AG04450 (cell line): ENCODE measurements around the gene NAA80. TPM values are rescaled to one million over a fixed set of nuclear protein-coding genes. Genes with fewer than 3 reads are reported as not detected.

Experiments
- CTCF ChIA-PET: fragments of 300-600, 350-600 bp; formaldehyde crosslinking; extraction: SDS; loops from one replicate; lab custom pipeline; 2022; ENCODE audit warnings: antibody characterized with exemption, inconsistent platforms; lab: Charles Lee
- POLR2A ChIA-PET: fragments of 350-600 bp; formaldehyde crosslinking; extraction: SDS; loops from one replicate; lab custom pipeline; 2021; ENCODE audit warnings: antibody characterized with exemption, inconsistent platforms; lab: Yijun Ruan, JAX
- DNase-seq: peaks from one replicate; pipeline ENCODE4 v3.0.0-alpha.2; 2011; ENCODE audit warnings: low read depth, low spot score
- H3K27ac ChIP-seq: one replicate; pipeline ENCODE4 v1.5.1; 2012; ENCODE audit warnings: low read depth, low read length, control low read depth
- H3K27me3 ChIP-seq: one replicate; pipeline ENCODE4 v1.6.0; 2012; ENCODE audit warnings: low read length; ENCODE audit not compliant: control insufficient read depth, insufficient read depth
- H3K4me3 ChIP-seq: 2 replicates; pipeline ENCODE4 v1.5.1; 2011; ENCODE audit warnings: mild to moderate bottlenecking, low read depth, low read length, control low read depth
- H3K9me3 ChIP-seq: 2 replicates; pipeline ENCODE4 v1.5.1; 2012; ENCODE audit warnings: low read length; ENCODE audit not compliant: control insufficient read depth, insufficient read depth
- CTCF ChIP-seq: IDR thresholded peaks from 2 replicates; pipeline ENCODE4 v1.5.1; 2011; ENCODE audit warnings: low read depth, low read length, control low read depth, inconsistent platforms
- polyA plus RNA-seq: library from polyadenylated mRNA; depleted of rRNA; stranded (reverse); fragments of >200 nt; gene quantifications from 2 replicates; pipeline ENCODE4 v1.2.3, GENCODE V29; 2011; rRNA removed

The NAA80 gene
- polyA plus RNA-seq, 1 experiment = 2.0 TPM

- DNase-seq = no peak
- ChIA-PET POLR2A (interaction anchor here (0.6 to 3.4 kb wide), 4 partner anchors 9 to 24 kb away, joined by 3 to 10 read pairs (median 5); no protein-coding TSS in a partner anchor), CTCF (interaction anchor here (0.5 to 4.2 kb wide), 5 partner anchors 7 to 96 kb away, joined by 3 to 31 read pairs (median 3); no protein-coding TSS in a partner anchor)
- H3K27me3 ChIP-seq = no peaks in the 10 kb centered on the region
- no peak overlapping the region for H3K4me3 ChIP-seq
- no peaks in the 10 kb centered on the region; the same call in 1 of the 2 replicates for H3K9me3 ChIP-seq
- TF ChIP-seq CTCF = no peak
- peak overlapping the region; percentile 11 for H3K27ac ChIP-seq
These were observed 48.7 kb downstream of the NAA80 start for GRCh38 chr3:50250514-50250913.

- Histone ChIP-seq H3K27me3 (no peaks in the 10 kb centered on the region), H3K9me3 (no peaks in the 10 kb centered on the region; the same call in 1 of the 2 replicates), H3K27ac (peak overlapping the region; percentile 11), H3K4me3 (no peak overlapping the region)
- POLR2A ChIA-PET = interaction anchor here (3.4 kb wide), 1 partner anchor 14 kb away, joined by 10 read pairs; no protein-coding TSS in a partner anchor
- no peak for DNase-seq
- TF ChIP-seq CTCF = no peak
- CTCF ChIA-PET = interaction anchor here (4.2 kb wide), 1 partner anchor 10 kb away, joined by 31 read pairs; no protein-coding TSS in a partner anchor
These were observed 49.7 kb downstream of the NAA80 start for GRCh38 chr3:50249457-50249856.

DNA sequence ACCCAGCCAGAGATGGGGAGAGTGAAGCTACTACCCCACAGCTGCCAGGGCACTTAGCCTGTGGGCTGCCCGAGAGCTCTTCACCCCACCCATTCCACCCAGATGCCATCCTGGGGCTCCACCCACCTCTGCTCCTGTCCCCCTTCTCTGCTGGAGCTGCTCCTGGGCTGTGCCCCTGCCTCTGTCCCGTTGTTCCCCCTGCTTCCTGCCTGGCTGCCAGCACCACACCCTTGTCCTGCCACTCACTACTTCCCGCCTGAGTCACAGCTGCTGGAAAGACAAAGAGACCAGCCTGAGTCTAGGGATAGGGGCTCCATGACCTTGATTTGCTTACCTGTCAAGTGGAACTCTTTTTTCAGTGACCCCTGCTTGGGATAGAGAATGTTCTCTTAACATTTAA lies 50.8 kb downstream of the NAA80 start:
- TF ChIP-seq CTCF = no peak
- H3K9me3 ChIP-seq = no peaks in the 10 kb centered on the region; the same call in 1 of the 2 replicates
- no peaks in the 10 kb centered on the region for H3K27me3 ChIP-seq
- ChIA-PET CTCF (interaction anchor here (0.6 to 4.2 kb wide), 6 partner anchors 8 to 56 kb away, joined by 3 to 31 read pairs (median 5); no protein-coding TSS in a partner anchor), POLR2A (interaction anchor here (2.8 kb wide), 1 partner anchor 12 kb away, joined by 24 read pairs; the partner anchor contains the start of gene GNAI2)
- no peak overlapping the region for H3K4me3 ChIP-seq
- no peak overlapping the region for H3K27ac ChIP-seq
- no peak for DNase-seq

- POLR2A ChIA-PET = interaction anchor here (0.8 to 2.8 kb wide), 5 partner anchors 10 to 91 kb away, joined by 3 to 24 read pairs (median 5); partner anchors contain the start of gene GNAI2
- CTCF ChIA-PET = interaction anchor here (0.6 to 1.9 kb wide), 30 partner anchors 8 to 1948 kb away, joined by 3 to 45 read pairs (median 4); partner anchors contain the start of genes GNAI2, GNAT1, HYAL3 and NAA80
- Histone ChIP-seq H3K9me3 (no peaks in the 10 kb centered on the region; the same call in 1 of the 2 replicates), H3K4me3 (peak overlapping the region; percentile 17; the same call in 1 of the 2 replicates), H3K27ac (peak overlapping the region; percentile 91), H3K27me3 (no peaks in the 10 kb centered on the region)
- DNase-seq = no peak
- TF ChIP-seq CTCF = no peak
These were observed 52.7 kb downstream of the NAA80 start for GRCh38 chr3:50246517-50246954.

Other genes starting within 250 kb of the NAA80 start
- gene RBM5, start 210.5 kb downstream of the NAA80 start, polyA plus RNA-seq = 205 and 253 TPM in 2 replicates
- 14.7 and 17.1 TPM in 2 replicates for gene SEMA3F, start 144.1 kb downstream of the NAA80 start, polyA plus RNA-seq
- not detected in 2 replicates for gene GNAT1, start 107.8 kb downstream of the NAA80 start, polyA plus RNA-seq
- gene SLC38A3, start 94.1 kb downstream of the NAA80 start, polyA plus RNA-seq = 0.06 and 0.11 TPM in 2 replicates
- gene GNAI2, start 63.2 kb downstream of the NAA80 start, polyA plus RNA-seq = 603 and 661 TPM in 2 replicates
- gene SEMA3B, start 30.3 kb downstream of the NAA80 start, polyA plus RNA-seq = 22.0 and 24.7 TPM in 2 replicates
- not detected in 2 replicates for gene LSMEM2, start 20.3 kb downstream of the NAA80 start, polyA plus RNA-seq
- gene IFRD2, start 7.0 kb downstream of the NAA80 start, polyA plus RNA-seq = 19.3 and 20.6 TPM in 2 replicates
- 3.0 and 4.7 TPM in 2 replicates for gene HYAL3, start within 50 bp of the NAA80 start, polyA plus RNA-seq
- 0.25 and 0.32 TPM in 2 replicates for gene HYAL1, start 4.2 kb upstream of the NAA80 start, polyA plus RNA-seq
- gene HYAL2, start 23.3 kb upstream of the NAA80 start, polyA plus RNA-seq = 46.6 and 59.7 TPM in 2 replicates
- gene TUSC2, start 28.8 kb upstream of the NAA80 start, polyA plus RNA-seq = 25.3 and 28.1 TPM in 2 replicates
- gene RASSF1, start 41.4 kb upstream of the NAA80 start, polyA plus RNA-seq = 25.1 and 26.5 TPM in 2 replicates
- 0.87 and 1.1 TPM in 2 replicates for gene ZMYND10, start 46.3 kb upstream of the NAA80 start, polyA plus RNA-seq
- 25.6 and 30.2 TPM in 2 replicates for gene NPRL2, start 51.4 kb upstream of the NAA80 start, polyA plus RNA-seq
- gene CYB561D2, start 51.5 kb upstream of the NAA80 start, polyA plus RNA-seq = 14.5 and 19.7 TPM in 2 replicates
- gene TMEM115, start 60.1 kb upstream of the NAA80 start, polyA plus RNA-seq = 26.6 and 38.1 TPM in 2 replicates
- 0.09 TPM in 2 replicates for gene CACNA2D2, start 204.2 kb upstream of the NAA80 start, polyA plus RNA-seq